Measurements from ENCODE around the gene LDLRAD1.
"Not testable (repeated sequence)": the region's sequence is repeated elsewhere in the genome, so short reads cannot be mapped to it uniquely, and the experiment has no call there.

LDLRAD1 gene

GRCh38 chr1:54045496-54045895, 27.5 kb upstream of the LDLRAD1 start:
- Mint-ChIP-seq H3K36me3 (ENCODE audit: low read depth) (peaks cover 42% of the 10 kb centered on the region), H3K9me3 (no peaks in the 10 kb centered on the region), H3K27me3 (ENCODE audit: low read depth, poor library complexity) (no peaks in the 10 kb centered on the region), H3K4me3 (no peak overlapping the region), H3K27ac (no peak overlapping the region), H3K4me1 (no peaks in the 10 kb centered on the region)
- no peak for DNase-seq
- no peak for TF ChIP-seq CTCF (IDR thresholded peaks at IDR 0.05)

GRCh38 chr1:54041806-54042205, 23.8 kb upstream of the LDLRAD1 start:
- TF ChIP-seq CTCF (IDR thresholded peaks at IDR 0.05) = no peak
- no peaks in the 10 kb centered on the region for H3K9me3 Mint-ChIP-seq
- H3K27me3 Mint-ChIP-seq (ENCODE audit: low read depth, poor library complexity) = no peaks in the 10 kb centered on the region
- DNase-seq = no peak
- H3K4me3 Mint-ChIP-seq = no peak overlapping the region
- no peak overlapping the region for H3K27ac Mint-ChIP-seq
- no peaks in the 10 kb centered on the region for H3K4me1 Mint-ChIP-seq
- peaks cover 63% of the 10 kb centered on the region for H3K36me3 Mint-ChIP-seq (ENCODE audit: low read depth)

- Mint-ChIP-seq H3K36me3 (ENCODE audit: low read depth) (peaks cover 65% of the 10 kb centered on the region), H3K4me3 (no peak overlapping the region), H3K9me3 (no peaks in the 10 kb centered on the region), H3K27me3 (ENCODE audit: low read depth, poor library complexity) (no peaks in the 10 kb centered on the region), H3K4me1 (no peaks in the 10 kb centered on the region), H3K27ac (no peak overlapping the region)
- no peak for DNase-seq
- no peak for TF ChIP-seq CTCF (IDR thresholded peaks at IDR 0.05)
These were observed 19.5 kb upstream of the LDLRAD1 start for GRCh38 chr1:54037476-54037875.

- H3K27me3 Mint-ChIP-seq (ENCODE audit: low read depth, poor library complexity) = no peaks in the 10 kb centered on the region
- TF ChIP-seq CTCF (IDR thresholded peaks at IDR 0.05) = no peak
- H3K27ac Mint-ChIP-seq = peak overlapping the region; percentile 55
- H3K36me3 Mint-ChIP-seq (ENCODE audit: low read depth) = peaks cover 28% of the 10 kb centered on the region
- H3K4me3 Mint-ChIP-seq = no peak overlapping the region
- no peaks in the 10 kb centered on the region for H3K9me3 Mint-ChIP-seq
- DNase-seq = no peak
- H3K4me1 Mint-ChIP-seq = no peaks in the 10 kb centered on the region
These were observed 10.6 kb upstream of the LDLRAD1 start for GRCh38 chr1:54028306-54029251.

- no peaks in the 10 kb centered on the region for H3K27me3 Mint-ChIP-seq (ENCODE audit: low read depth, poor library complexity)
- DNase-seq = no peak
These were observed 9.9 kb upstream of the LDLRAD1 start for GRCh38 chr1:54027848-54028247.

GRCh38 chr1:54024811-54025210, 6.8 kb upstream of the LDLRAD1 start:
- not testable (repeated sequence) for DNase-seq; H3K27me3 Mint-ChIP-seq (ENCODE audit: low read depth, poor library complexity); H3K4me1 Mint-ChIP-seq; H3K36me3 Mint-ChIP-seq (ENCODE audit: low read depth); H3K4me3 Mint-ChIP-seq; H3K27ac Mint-ChIP-seq; H3K9me3 Mint-ChIP-seq

More at GRCh38 chr1:54027848-54028247, 9.9 kb upstream of the LDLRAD1 start:
- TF ChIP-seq CTCF (IDR thresholded peaks at IDR 0.05) = no peak
- no peaks in the 10 kb centered on the region for H3K9me3 Mint-ChIP-seq
- H3K4me1 Mint-ChIP-seq = no peaks in the 10 kb centered on the region
- peaks cover 25% of the 10 kb centered on the region for H3K36me3 Mint-ChIP-seq (ENCODE audit: low read depth)
- H3K4me3 Mint-ChIP-seq = no peak overlapping the region
- no peak overlapping the region for H3K27ac Mint-ChIP-seq

Measured in nephron progenitor cell (in vitro differentiated cells).